Right lobe of liver (tissue), 4 donors: ENCODE data around the gene MADCAM1.

Source experiments
- CTCF ChIP-seq, 4 donors: fragments of 200-600 bp in 3 of 4; fragments of 450-650 bp in 1 of 4; IDR thresholded peaks; one replicate each; pipeline versions ENCODE4 v1.5.1 to v1.8.0; 2016 to 2022; ENCODE audit warnings: antibody characterized with exemption in 4 of 4, mild to moderate bottlenecking in 2 of 4
- POLR2A ChIP-seq: fragments of 450-650 bp; IDR thresholded peaks from one replicate; pipeline ENCODE4 v1.6.1; 2017; ENCODE audit warnings: antibody characterized with exemption, mild to moderate bottlenecking
- donor health status: DM: no; HTN: no; CAD: no.
- donor health status: DM: no; HTN: no; CAD: no.
- donor health status: DM: no; HTN: yes; CAD: no.

DNA sequence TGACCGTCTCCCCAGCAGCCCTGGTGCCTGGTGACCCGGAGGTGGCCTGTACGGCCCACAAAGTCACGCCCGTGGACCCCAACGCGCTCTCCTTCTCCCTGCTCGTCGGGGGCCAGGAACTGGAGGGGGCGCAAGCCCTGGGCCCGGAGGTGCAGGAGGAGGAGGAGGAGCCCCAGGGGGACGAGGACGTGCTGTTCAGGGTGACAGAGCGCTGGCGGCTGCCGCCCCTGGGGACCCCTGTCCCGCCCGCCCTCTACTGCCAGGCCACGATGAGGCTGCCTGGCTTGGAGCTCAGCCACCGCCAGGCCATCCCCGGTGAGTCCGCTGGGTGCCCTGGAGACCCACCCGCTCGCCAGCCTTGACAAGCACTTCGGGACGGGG lies 2.2 kb downstream of the MADCAM1 start:
- TF ChIP-seq CTCF (IDR thresholded peaks at IDR 0.05), result no peak
- TF ChIP-seq POLR2A, result no peak
